ENCODE measurements around the gene KCNH8.
"Not testable (repeated sequence)": the region's sequence is repeated elsewhere in the genome, so short reads cannot be mapped to it uniquely, and the experiment has no call there.

KCNH8 gene

GRCh38 chr3:19183584-19183983 is 35.3 kb downstream of the KCNH8 start:
- DNase-seq: no peak

GRCh38 chr3:19190126-19190525 is 41.8 kb downstream of the KCNH8 start:
- DNase-seq: no peak

- DNase-seq: no peak
Measured at GRCh38 chr3:19190602-19191001, 42.3 kb downstream of the KCNH8 start.

GRCh38 chr3:19199131-19199530 is 50.8 kb downstream of the KCNH8 start:
- no peak for DNase-seq

DNA sequence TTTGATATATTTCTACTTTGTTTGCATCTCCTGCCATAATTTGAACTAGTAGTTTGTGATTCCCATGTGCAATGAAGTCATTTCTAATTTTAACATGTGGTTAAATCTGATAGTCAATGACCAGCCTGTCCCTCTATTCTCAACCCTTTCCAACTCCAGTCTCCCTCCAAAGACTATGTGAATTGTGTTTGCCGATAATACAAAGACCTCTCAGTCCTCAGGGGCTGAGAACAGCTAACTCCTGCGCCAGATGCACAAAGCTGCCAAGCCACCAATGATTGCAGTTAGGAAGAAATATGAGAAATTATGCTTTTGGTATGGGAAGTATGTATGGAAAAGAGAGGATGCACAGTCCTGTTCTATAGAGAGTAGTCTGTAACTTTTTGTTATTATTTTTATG is 54.0 kb downstream of the KCNH8 start:
- no peak for DNase-seq

- DNase-seq: no peak
Measured at GRCh38 chr3:19202754-19203153, 54.4 kb downstream of the KCNH8 start.

GRCh38 chr3:19206540-19206939 is 58.2 kb downstream of the KCNH8 start:
- DNase-seq: no peak

DNA sequence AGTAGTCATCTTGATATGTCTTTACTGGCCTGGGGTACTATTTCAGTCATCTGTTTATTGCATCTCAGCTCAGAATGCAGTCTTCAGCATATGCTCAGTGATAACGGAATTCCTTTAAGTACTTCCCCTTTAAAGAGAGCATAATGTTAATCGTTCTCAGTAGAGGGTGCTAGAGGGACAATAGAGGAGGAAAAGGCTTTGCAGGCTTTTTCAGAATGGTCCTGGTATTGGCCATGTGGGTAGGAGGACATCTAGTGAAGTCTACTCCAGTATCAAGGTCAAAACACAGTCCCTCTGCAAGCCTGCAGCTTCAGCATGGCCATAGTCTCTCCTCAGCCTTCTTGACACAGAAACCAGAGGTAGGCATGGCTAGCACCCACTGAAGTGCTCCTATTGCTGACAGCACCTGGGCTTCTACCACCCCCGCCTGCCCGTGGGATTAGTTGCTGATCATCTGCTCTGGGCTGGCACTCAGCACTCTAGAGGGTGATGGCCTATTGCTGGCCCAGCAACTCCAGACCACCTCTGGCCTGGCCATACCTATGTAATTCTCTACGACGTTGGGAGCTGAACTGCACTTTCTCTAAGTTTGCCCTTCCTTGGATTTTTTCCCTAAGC is 65.4 kb downstream of the KCNH8 start:
- DNase-seq: peak; percentile 4 to 24

- no peak for DNase-seq
Measured at GRCh38 chr3:19215427-19215826, 67.1 kb downstream of the KCNH8 start.

DNA sequence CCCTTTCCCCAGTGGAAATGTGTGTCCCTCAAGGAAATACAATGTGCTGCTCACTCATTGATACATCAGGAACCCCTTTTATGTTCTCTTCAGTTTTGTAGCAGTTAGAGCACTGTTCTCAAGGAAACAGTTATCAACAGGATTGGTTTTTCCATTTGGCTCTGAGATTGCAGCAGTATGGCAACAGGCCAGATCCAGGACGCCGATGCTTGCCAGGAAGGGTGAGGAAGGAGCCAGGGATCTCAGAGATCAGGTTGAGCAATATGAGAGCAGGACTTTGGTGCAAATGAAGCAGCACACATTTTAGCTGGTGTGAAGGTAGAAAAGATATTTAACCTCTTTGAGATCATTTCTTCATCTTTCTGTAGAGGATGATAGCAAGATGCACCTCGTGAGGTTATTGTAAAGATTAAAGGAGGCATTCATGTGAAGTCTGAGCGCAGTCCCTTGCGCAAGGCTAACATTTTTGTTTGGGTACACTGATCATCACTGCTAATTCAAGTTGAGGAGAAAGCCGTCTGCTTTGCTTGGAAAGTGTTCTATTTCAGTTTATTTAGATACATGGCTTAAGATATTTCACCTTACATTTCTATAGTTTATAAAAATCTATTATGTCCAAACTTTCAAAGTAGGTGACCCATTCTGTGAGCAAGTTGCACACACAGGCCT is 68.5 kb downstream of the KCNH8 start:
- DNase-seq: no peak

GRCh38 chr3:19220311-19220710 is 72.0 kb downstream of the KCNH8 start:
- no peak for DNase-seq

DNA sequence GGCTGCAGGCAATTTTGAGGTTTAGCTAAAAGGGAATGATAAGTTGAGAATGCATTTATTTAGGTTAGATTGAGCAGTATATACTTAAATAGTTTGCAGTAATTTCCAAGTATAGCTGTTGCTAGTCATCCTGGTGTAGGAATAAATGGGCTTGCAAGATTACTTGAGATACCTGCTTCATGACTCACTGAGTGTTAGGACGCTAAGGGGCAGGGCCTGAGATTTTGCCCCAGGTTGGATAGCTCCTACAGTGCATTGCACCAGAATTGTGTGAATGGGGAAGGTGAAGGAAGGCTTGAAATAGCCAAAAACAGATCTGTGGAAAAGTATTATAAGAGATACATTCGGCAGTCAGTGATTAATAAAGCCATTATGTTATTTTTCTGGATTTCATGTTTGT is 72.8 kb downstream of the KCNH8 start:
- no peak for DNase-seq

DNA sequence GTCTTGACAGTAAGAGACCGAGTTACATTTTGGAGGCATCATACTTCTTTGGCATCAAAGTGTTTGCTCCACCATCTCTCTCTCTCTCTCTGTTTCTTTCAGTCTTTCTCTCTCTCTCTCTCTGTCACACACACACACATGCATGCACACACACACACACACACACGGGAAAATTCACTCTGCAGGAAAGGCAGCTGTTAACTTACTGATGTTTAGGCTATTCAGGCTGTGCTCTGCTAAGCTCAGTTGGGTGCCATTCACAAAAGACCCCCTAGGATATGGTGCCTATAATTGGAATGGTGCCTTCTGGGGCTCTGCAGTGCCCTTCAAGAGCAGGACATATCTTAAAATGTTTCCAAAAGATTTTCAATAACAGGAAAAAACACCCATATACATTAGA is 78.2 kb downstream of the KCNH8 start:
- DNase-seq: no peak

- no peak for DNase-seq
Measured at GRCh38 chr3:19228167-19228566, 79.9 kb downstream of the KCNH8 start.

- no peak for DNase-seq
Measured at GRCh38 chr3:19229086-19229485, 80.8 kb downstream of the KCNH8 start.

DNA sequence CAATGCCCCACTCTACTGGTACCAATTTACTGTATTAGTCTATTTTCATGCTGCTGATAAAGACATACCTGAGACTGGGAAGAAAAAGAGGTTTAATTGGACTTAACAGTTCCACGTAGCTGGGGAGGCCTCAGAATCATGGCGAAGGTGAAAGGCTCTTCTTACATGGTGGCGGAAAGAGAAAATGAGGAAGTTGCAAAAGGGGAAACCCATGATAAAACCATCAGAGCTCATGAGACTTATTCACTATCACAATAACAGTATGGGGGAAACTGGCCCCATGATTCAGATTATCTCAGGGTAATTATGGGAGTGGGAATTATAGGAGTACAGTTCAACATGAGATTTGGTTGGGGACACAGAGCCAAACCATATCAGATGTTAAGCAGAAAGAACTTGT is 81.6 kb downstream of the KCNH8 start:
- DNase-seq: not testable (repeated sequence)

DNA sequence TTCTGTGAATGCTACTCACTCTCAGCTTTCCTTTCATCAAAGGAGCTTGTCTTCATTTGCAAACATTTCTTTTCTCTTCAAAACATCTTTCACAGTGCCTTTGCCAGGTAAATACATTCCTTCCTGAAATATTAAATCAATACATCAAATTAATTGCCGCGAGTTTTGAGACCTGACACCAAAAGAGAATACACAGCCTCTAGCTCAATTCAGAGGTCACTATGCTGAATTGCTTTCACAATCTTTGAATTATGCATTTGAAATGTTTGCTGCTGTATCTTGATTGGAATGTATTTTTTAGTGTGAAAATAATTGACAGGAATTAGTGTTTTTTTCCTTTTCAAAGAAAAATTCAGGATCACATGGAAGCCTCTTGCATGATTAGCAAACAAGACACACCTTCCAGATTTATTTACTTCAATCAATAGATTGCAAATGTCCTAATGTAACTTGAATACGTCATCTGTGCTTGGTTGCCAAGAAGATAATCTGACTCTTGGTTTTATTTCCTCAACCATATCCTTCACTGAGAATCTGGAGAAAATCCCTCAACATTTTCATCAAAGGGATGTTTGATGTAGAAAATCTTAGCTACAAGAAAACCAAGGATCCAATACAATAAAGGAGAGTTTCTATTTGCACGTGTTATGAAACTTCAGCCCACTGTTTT is 83.6 kb downstream of the KCNH8 start:
- no peak for DNase-seq

- DNase-seq: no peak
Measured at GRCh38 chr3:19232566-19232965, 84.3 kb downstream of the KCNH8 start.

GRCh38 chr3:19233882-19234784 is 85.8 kb downstream of the KCNH8 start:
- not testable (repeated sequence) for DNase-seq

DNA sequence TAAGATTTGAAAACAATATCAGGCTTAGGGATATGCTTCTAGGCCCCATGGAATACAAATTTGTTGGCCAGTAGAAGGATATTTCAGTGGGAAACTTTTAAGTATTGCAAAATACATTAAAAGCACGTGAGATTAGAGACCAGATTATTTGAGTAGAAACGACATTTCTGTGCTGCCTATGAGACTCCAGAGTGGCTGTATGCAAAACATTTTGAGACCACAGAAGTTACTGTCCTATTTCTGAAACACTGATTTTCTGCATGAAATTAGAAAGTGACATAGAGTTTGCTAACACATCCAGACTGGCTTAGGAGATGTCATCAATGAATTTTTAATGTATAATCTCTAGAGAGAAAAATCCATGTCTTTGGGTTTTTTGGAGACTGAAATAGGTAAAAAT is 99.8 kb downstream of the KCNH8 start:
- no peak for DNase-seq

DNA sequence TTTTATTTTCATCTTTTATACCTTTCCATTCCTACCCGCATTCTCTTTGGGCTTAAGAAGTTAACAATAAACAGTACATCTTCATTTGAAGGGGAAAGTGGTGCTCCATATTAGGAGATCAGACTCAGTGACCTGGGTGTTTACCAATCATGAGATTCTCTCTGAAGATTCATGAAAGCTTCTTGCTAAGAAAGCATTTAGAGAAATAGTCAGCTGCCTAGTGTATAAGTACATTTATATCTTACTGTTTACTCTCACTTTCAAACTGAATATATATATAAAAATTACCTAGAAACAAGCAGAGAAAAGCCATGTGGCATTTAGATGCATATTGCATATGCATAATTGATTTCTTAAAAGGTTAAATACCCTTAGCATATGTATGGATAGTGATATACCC is 100.5 kb downstream of the KCNH8 start:
- no peak for DNase-seq

DNA sequence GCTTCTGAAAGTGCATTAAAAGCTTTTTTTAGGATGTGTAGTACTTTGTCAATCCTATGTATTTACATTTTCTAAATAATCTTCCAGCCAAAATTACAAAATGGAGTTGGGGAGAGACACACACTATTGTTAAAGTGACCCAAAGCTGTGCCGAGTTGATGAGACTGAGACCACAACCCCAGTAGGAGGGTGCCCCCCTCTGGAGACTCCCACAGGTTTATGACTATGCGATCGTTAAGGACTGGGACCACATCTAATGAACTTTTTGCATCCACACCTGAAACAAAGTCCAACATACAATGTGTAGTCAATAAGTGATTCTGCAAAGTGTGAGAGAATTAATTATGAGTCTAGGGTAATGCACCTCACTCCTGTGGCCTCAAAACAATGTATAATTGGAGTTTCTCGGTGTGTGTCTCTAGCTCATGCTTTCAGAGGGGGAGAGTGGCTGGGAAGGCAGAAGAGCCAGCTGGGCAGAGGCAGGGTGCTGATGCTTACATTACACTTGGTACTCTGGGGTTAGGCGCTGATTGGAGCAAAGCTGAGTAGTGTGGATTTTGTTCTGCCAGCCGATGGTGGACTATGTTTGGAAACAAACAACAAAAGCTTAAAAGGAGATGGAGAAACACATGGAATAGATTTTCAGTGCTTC is 102.8 kb downstream of the KCNH8 start:
- no peak for DNase-seq

- no peak for DNase-seq
Measured at GRCh38 chr3:19254189-19254588, 105.9 kb downstream of the KCNH8 start.

Measured in NCI-H526 (cell line).